HepG2 (cell line): ENCODE measurements around the gene SGMS1. TPM values are rescaled to one million over a fixed set of nuclear protein-coding genes. Genes with fewer than 3 reads are reported as not detected.
A peak's percentile ranks its signal among the peaks of the same experiment; 100 is the strongest.

ENCODE experiments used
- ARID2 ChIP-seq: sonication (generic); formaldehyde crosslinking; IDR thresholded peaks from 2 replicates; pipeline ENCODE4 v1.8.1; 2022; ENCODE audit warnings: mild to moderate bottlenecking, missing genetic modification reagents, borderline replicate concordance
- ATAD3A ChIP-seq: sonication (generic); formaldehyde crosslinking; IDR thresholded peaks from 2 replicates; pipeline ENCODE4 v1.4.0; 2020; ENCODE audit warnings: missing genetic modification reagents
- BCL3 ChIP-seq: sonication (generic); formaldehyde crosslinking; IDR thresholded peaks from 2 replicates; pipeline ENCODE4 v1.5.1; 2020; ENCODE audit warnings: mild to moderate bottlenecking, missing genetic modification reagents, moderate library complexity
- FOSL1 ChIP-seq: sonication (generic); formaldehyde crosslinking; IDR thresholded peaks from 2 replicates; pipeline ENCODE4 v1.9.0; 2021; ENCODE audit warnings: missing genetic modification reagents, borderline replicate concordance
- LCORL ChIP-seq, 2 experiments: fragments of 450-650 bp in 1 of 2; sonication (generic) in 1 of 2; formaldehyde crosslinking in 1 of 2; IDR thresholded peaks; 2 replicates each; pipeline versions ENCODE4 v1.5.0 to v1.6.1; 2017 to 2020; ENCODE audit warnings: antibody characterized with exemption in 1 of 2, missing genetic modification reagents in 1 of 2
- MYNN ChIP-seq: sonication (generic); formaldehyde crosslinking; IDR thresholded peaks from 2 replicates; pipeline ENCODE4 v1.4.0; 2020; ENCODE audit warnings: mild to moderate bottlenecking, low read depth, missing genetic modification reagents
- NFATC3 ChIP-seq: sonication (generic); formaldehyde crosslinking; IDR thresholded peaks from 2 replicates; pipeline ENCODE4 v1.5.1; 2020; ENCODE audit warnings: mild to moderate bottlenecking, missing genetic modification reagents
- NR1H2 ChIP-seq: sonication (generic); formaldehyde crosslinking; IDR thresholded peaks from 2 replicates; pipeline ENCODE4 v1.8.1; 2022; ENCODE audit warnings: low read depth, missing genetic modification reagents, borderline replicate concordance
- POGZ ChIP-seq: sonication (generic); formaldehyde crosslinking; IDR thresholded peaks from 2 replicates; pipeline ENCODE4 v1.4.0; 2020; ENCODE audit warnings: mild to moderate bottlenecking, missing genetic modification reagents
- RAD21 ChIP-seq: fragments of 450-650 bp; formaldehyde crosslinking; IDR thresholded peaks from 2 replicates; pipeline ENCODE4 v1.5.0; 2020; ENCODE audit warnings: mild to moderate bottlenecking
- RELA ChIP-seq: sonication (generic); formaldehyde crosslinking; IDR thresholded peaks from 2 replicates; pipeline ENCODE4 v1.4.0; 2020; ENCODE audit warnings: missing genetic modification reagents
- RERE ChIP-seq: IDR thresholded peaks from 2 replicates; pipeline ENCODE4 v1.6.1; 2016; ENCODE audit warnings: low read depth, missing genetic modification reagents, missing compliant biosample characterization
- RFXANK ChIP-seq: IDR thresholded peaks from 2 replicates; pipeline ENCODE4 v1.6.1; 2016
- RORA ChIP-seq: sonication (generic); formaldehyde crosslinking; IDR thresholded peaks from 2 replicates; pipeline ENCODE4 v1.5.0; 2020; ENCODE audit warnings: mild to moderate bottlenecking, missing genetic modification reagents, moderate library complexity
- SOX6 ChIP-seq, 2 experiments: fragments of 450-650 bp in 1 of 2; sonication (generic) in 1 of 2; formaldehyde crosslinking in 1 of 2; IDR thresholded peaks; 2 replicates each; pipeline versions ENCODE4 v1.4.0 to v1.6.1; 2017 to 2020; ENCODE audit warnings: antibody characterized with exemption in 1 of 2, mild to moderate bottlenecking in 1 of 2, missing genetic modification reagents in 1 of 2
- ZBTB34 ChIP-seq: sonication (generic); formaldehyde crosslinking; IDR thresholded peaks from 2 replicates; pipeline ENCODE4 v1.8.0; 2022; ENCODE audit warnings: mild to moderate bottlenecking, missing genetic modification reagents
- ZIK1 ChIP-seq: sonication (generic); formaldehyde crosslinking; IDR thresholded peaks from 2 replicates; pipeline ENCODE4 v1.5.0; 2020; ENCODE audit warnings: mild to moderate bottlenecking, low read depth, missing genetic modification reagents, borderline replicate concordance
- ZNF17 ChIP-seq: sonication (generic); formaldehyde crosslinking; IDR thresholded peaks from 2 replicates; pipeline ENCODE4 v1.5.0; 2020; ENCODE audit warnings: mild to moderate bottlenecking, missing genetic modification reagents
- ZNF30 ChIP-seq: sonication (generic); formaldehyde crosslinking; IDR thresholded peaks from 2 replicates; pipeline ENCODE4 v1.5.0; 2020; ENCODE audit warnings: mild to moderate bottlenecking, missing genetic modification reagents
- ZNF431 ChIP-seq: sonication (generic); formaldehyde crosslinking; IDR thresholded peaks from 2 replicates; pipeline ENCODE4 v1.9.0; 2022; ENCODE audit warnings: missing genetic modification reagents, low read depth, mild to moderate bottlenecking, borderline replicate concordance
- ZNF558 ChIP-seq: sonication (generic); formaldehyde crosslinking; IDR thresholded peaks from 2 replicates; pipeline ENCODE4 v1.9.0; 2022; ENCODE audit warnings: mild to moderate bottlenecking, missing genetic modification reagents, borderline replicate concordance
- ZNF607 ChIP-seq: sonication (generic); formaldehyde crosslinking; IDR thresholded peaks from 2 replicates; pipeline ENCODE4 v1.5.1; 2020; ENCODE audit warnings: missing genetic modification reagents, mild to moderate bottlenecking, borderline replicate concordance
- ZSCAN31 ChIP-seq: sonication (generic); formaldehyde crosslinking; IDR thresholded peaks from 2 replicates; pipeline ENCODE4 v1.5.0; 2020; ENCODE audit warnings: low read depth, mild to moderate bottlenecking, missing genetic modification reagents
- polyA plus RNA-seq, 8 experiments: library from polyadenylated mRNA; depleted of rRNA in 3 of 8; stranded (reverse) in 7 of 8; unstranded in 1 of 8; fragments of >200 nt; fragmentation: Illumina TruSeq in 4 of 8; extraction: Trizol in 4 of 8; gene quantifications; 2 replicates each; pipeline versions ENCODE4 v1.2.1 to v1.2.3, GENCODE V29; 2011 to 2016; ENCODE audit warnings: low read depth in 4 of 8, missing spikeins in 1 of 8, mixed read lengths in 1 of 8; ENCODE audit not compliant: insufficient read depth in 1 of 8
- total RNA-seq, 5 experiments: library from RNA; depleted of rRNA; stranded (reverse); fragments of >200 nt; fragmentation: Illumina TruSeq; extraction: Trizol; gene quantifications; 2 replicates each; pipeline ENCODE4 v1.2.3, GENCODE V29; 2016; ENCODE audit warnings: low read depth in 1 of 5

Gene SGMS1
- total and polyA plus RNA-seq, 2 of the 13 experiments (the other 11 are each of a cell fraction or from before 2014, with no cell fraction given) = 6.5 to 15.1 TPM

GRCh38 chr10:50501924-50502452 lies 121.8 kb downstream of the SGMS1 start (continued):
- TF ChIP-seq POGZ = peak; percentile 72; the same call in 1 of the 2 replicates
- no peak for TF ChIP-seq RFXANK (CRISPR knock-in tag)
- no peak for TF ChIP-seq RELA
- TF ChIP-seq ZIK1 (CRISPR knock-in tag) = no peak
- TF ChIP-seq BCL3 (CRISPR knock-in tag) = no peak
- TF ChIP-seq ZNF17 = no peak
- TF ChIP-seq ZNF558 (CRISPR knock-in tag) = no peak
- no peak for TF ChIP-seq ARID2 (CRISPR knock-in tag)
- no peak; the same call in 1 of the 2 replicates for TF ChIP-seq RERE (CRISPR knock-in tag)
- no peak for TF ChIP-seq LCORL (IDR thresholded peaks at IDR 0.05)
- peak; percentile 92 for TF ChIP-seq LCORL (CRISPR knock-in tag; IDR thresholded peaks at IDR 0.05)
- no peak for TF ChIP-seq NFATC3 (CRISPR knock-in tag)
- no peak for TF ChIP-seq NR1H2
- 0 out of 2 replicates have a peak, but pooled peaks have one; percentile 41 for TF ChIP-seq ZSCAN31 (CRISPR knock-in tag)
- TF ChIP-seq ZNF607 (CRISPR knock-in tag) = no peak
- TF ChIP-seq FOSL1 (CRISPR knock-in tag) = no peak
- 0 out of 2 replicates have a peak, but pooled peaks have one; percentile 20 for TF ChIP-seq RAD21 (CRISPR knock-in tag)
- TF ChIP-seq ZNF30 = no peak
- TF ChIP-seq ATAD3A (CRISPR knock-in tag) = no peak
- TF ChIP-seq MYNN (CRISPR knock-in tag) = no peak
- 0 out of 2 replicates have a peak, but pooled peaks have one; percentile 30 for TF ChIP-seq ZBTB34 (CRISPR knock-in tag)
- no peak for TF ChIP-seq ZNF431
- no peak for TF ChIP-seq RORA
- no peak for TF ChIP-seq SOX6 (IDR thresholded peaks at IDR 0.05)
- peak; percentile 97 for TF ChIP-seq SOX6 (CRISPR knock-in tag; IDR thresholded peaks at IDR 0.05)
